Measurements from ENCODE around the gene LY6G6F.

Gene LY6G6F

DNA sequence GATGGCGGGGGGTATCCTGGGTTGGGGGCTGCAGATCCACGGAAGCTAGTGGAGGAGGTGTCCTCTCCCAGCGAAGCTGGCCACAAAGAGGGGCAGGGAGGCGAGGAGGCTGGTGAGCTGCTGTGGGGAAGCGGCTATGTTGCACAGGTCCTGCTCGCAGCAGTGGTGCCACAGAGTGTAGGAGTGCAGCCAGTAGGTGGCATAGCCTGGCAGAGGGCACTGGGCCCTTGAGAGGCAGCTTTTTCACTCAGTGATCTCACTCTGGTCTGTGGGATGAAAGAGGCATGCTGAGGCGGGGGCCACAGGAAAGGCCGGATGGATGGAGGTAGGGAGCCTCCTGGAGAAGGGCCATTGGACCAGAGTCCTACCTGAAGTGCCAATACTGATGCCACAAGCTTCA is 5.6 kb downstream of the LY6G6F start:
- TF ChIP-seq ZBTB7A (IDR thresholded peaks at IDR 0.05; ENCODE audit: low read depth) (no peak), CEBPB (IDR thresholded peaks at IDR 0.05) (no peak), EGR1 (IDR thresholded peaks at IDR 0.05) (no peak), TCF12 (IDR thresholded peaks at IDR 0.05; ENCODE audit: low read depth) (no peak), RAD21 (IDR thresholded peaks at IDR 0.05; ENCODE audit: low read depth) (no peak), TAF1 (IDR thresholded peaks at IDR 0.05; ENCODE audit: low read depth) (no peak), NFIC (IDR thresholded peaks at IDR 0.05) (no peak)
- TF ChIP-seq, protein P1, sequence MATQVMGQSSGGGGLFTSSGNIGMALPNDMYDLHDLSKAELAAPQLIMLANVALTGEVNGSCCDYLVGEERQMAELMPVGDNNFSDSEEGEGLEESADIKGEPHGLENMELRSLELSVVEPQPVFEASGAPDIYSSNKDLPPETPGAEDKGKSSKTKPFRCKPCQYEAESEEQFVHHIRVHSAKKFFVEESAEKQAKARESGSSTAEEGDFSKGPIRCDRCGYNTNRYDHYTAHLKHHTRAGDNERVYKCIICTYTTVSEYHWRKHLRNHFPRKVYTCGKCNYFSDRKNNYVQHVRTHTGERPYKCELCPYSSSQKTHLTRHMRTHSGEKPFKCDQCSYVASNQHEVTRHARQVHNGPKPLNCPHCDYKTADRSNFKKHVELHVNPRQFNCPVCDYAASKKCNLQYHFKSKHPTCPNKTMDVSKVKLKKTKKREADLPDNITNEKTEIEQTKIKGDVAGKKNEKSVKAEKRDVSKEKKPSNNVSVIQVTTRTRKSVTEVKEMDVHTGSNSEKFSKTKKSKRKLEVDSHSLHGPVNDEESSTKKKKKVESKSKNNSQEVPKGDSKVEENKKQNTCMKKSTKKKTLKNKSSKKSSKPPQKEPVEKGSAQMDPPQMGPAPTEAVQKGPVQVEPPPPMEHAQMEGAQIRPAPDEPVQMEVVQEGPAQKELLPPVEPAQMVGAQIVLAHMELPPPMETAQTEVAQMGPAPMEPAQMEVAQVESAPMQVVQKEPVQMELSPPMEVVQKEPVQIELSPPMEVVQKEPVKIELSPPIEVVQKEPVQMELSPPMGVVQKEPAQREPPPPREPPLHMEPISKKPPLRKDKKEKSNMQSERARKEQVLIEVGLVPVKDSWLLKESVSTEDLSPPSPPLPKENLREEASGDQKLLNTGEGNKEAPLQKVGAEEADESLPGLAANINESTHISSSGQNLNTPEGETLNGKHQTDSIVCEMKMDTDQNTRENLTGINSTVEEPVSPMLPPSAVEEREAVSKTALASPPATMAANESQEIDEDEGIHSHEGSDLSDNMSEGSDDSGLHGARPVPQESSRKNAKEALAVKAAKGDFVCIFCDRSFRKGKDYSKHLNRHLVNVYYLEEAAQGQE (IDR thresholded peaks at IDR 0.05; ENCODE audit: low read depth): no peak
- TF ChIP-seq, protein P2, sequence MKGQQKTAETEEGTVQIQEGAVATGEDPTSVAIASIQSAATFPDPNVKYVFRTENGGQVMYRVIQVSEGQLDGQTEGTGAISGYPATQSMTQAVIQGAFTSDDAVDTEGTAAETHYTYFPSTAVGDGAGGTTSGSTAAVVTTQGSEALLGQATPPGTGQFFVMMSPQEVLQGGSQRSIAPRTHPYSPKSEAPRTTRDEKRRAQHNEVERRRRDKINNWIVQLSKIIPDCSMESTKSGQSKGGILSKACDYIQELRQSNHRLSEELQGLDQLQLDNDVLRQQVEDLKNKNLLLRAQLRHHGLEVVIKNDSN (IDR thresholded peaks at IDR 0.05): no peak

DNA sequence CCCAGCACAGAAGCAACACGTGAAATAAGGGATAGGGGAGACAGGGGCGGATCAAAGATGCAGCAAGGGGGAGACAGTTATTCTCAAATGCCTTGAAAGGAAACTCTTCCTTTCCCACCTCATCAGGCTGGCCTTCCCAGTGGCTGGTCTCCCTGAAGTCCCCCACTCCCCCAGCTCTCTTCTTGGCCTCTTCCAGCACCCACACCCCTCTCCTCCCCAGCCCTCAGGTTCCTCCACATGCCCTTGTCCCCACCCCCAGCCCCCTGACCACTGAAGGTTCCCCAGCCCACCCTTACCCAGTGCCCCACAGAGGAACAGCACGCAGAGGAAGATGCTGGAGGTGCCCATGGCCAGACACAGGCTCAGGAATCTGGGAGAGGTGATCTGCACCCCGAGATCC is 6.8 kb downstream of the LY6G6F start:
- TF ChIP-seq FOXM1 (IDR thresholded peaks at IDR 0.05; ENCODE audit: borderline replicate concordance, low read depth): no peak
- TF ChIP-seq NFIC (IDR thresholded peaks at IDR 0.05): no peak
- no peak for TF ChIP-seq YY1 (IDR thresholded peaks at IDR 0.05; ENCODE audit: low read depth)

DNA sequence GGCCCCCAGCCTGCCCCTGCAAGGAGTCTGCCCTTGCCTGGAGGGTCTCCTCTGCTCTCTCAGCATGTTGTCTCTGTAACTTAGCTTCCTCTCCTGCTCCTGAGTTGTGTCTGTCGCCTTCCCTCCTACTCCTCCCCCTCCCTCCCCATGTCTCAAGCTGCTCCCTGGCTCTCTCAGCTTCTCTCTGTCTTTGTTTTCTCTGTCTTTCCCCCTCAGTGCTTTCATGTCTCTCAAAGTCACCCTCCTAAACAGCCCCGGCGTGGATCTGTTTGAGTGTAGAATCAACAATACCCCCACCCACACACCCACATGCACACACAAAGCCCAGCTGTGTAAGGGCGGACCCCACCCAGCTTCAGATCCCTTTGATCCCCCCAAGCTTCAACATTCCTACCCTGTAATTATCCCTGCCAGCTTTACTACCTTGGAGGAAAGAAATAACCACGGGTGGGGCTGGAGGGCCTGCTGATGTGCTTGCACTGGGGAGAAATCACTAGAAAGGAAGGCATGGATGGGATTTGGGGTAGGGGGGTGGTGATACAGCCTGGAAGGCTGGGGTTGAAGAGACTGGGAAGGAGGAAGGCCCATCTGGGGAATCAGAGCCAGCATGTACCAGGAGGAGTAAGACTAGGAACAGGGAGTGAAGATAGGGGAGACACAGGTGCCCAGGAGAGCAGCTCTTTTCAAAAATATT is 7.5 kb downstream of the LY6G6F start:
- TF ChIP-seq TAF1 (IDR thresholded peaks at IDR 0.05; ENCODE audit: low read depth) (no peak), CREB1 (IDR thresholded peaks at IDR 0.05; ENCODE audit: low read depth) (no peak), TCF12 (IDR thresholded peaks at IDR 0.05; ENCODE audit: low read depth) (no peak), EGR1 (IDR thresholded peaks at IDR 0.05) (no peak), RAD21 (IDR thresholded peaks at IDR 0.05; ENCODE audit: low read depth) (no peak), EP300 (IDR thresholded peaks at IDR 0.05; ENCODE audit: borderline replicate concordance) (no peak), TEAD4 (IDR thresholded peaks at IDR 0.05) (no peak), ZBTB7A (IDR thresholded peaks at IDR 0.05; ENCODE audit: low read depth) (no peak)
- TF ChIP-seq, protein P3, sequence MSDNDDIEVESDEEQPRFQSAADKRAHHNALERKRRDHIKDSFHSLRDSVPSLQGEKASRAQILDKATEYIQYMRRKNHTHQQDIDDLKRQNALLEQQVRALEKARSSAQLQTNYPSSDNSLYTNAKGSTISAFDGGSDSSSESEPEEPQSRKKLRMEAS (IDR thresholded peaks at IDR 0.05): no peak

DNA sequence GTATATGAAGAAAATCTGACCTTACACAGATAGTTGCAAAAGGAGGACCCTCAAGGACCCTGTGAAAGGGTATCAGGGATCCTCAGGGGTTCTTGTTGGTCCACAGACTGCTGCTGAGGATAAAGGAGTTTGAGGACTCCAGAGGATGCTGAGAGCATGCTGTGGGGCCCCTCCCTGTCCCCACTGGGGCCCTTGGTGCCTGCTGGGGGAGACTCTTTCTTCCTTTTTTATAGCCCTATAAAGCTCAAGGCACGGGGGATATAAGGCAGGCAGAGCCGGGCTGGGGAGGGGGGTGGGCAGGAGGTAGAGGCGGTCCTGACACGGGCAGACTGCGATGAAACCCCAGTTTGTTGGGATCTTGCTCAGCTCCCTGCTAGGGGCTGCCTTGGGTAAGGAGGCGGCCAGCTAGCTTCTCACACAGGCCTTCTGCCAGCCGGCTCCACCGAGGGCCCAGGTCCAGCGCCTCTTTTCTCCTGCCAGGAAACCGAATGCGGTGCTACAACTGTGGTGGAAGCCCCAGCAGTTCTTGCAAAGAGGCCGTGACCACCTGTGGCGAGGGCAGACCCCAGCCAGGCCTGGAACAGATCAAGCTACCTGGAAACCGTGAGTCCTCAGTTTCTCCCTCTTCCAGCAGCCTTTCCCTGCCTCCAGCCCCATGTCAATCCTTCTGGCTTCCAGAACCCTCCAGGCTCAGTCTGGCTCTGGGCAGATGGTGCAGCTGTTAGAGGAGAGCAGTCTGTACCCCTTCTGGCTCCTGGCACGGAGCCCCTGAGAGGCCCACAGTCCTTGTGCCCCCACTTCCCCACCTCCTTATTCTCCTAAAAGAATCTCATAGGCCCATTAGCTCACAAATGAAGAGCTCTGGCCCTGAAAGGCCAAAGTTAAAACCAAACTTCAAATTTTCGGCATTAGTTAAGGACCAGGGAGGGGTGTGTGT is 8.6 kb downstream of the LY6G6F start, which contains the start of gene LY6G6D:
Gene LY6G6D (plus strand): TSS at position 327 of the 937 bp plus-strand sequence. CDS start 8 bp downstream, at position 335.
- TF ChIP-seq, protein P2 (IDR thresholded peaks at IDR 0.05): no peak
- TF ChIP-seq NFIC (IDR thresholded peaks at IDR 0.05): no peak
- no peak for TF ChIP-seq TCF12 (IDR thresholded peaks at IDR 0.05; ENCODE audit: low read depth)
- no peak for TF ChIP-seq EGR1 (IDR thresholded peaks at IDR 0.05)
- TF ChIP-seq TAF1 (IDR thresholded peaks at IDR 0.05; ENCODE audit: low read depth): no peak
- TF ChIP-seq YY1 (IDR thresholded peaks at IDR 0.05; ENCODE audit: low read depth): no peak
- TF ChIP-seq, protein P3 (IDR thresholded peaks at IDR 0.05): no peak

DNA sequence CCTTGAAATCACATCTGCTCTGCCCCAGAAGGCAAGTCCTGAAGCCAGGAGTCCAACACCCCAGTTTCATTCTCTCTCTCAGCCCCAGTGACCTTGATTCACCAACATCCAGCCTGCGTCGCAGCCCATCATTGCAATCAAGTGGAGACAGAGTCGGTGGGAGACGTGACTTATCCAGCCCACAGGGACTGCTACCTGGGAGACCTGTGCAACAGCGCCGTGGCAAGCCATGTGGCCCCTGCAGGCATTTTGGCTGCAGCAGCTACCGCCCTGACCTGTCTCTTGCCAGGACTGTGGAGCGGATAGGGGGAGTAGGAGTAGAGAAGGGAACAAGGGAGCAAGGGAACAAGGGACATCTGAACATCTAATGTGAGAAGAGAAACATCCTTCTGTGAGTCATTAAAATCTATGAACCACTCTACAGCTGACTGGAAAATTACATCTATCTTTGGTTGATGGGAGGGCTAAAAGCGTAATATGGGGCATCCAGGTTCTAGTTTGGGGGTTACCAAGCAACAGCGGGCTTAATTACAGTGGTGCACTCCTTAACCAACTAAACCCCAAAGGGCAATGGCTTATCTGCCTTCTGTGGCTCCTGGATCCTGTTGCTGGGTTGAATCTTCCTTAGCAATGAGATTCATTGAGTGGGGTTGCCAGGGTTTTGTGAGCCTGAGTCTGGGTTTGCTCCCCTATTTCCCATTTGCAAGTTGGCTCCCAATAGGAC is 11.0 kb downstream of the LY6G6F start:
- TF ChIP-seq TCF12 (IDR thresholded peaks at IDR 0.05; ENCODE audit: low read depth) (no peak), EGR1 (IDR thresholded peaks at IDR 0.05) (no peak), YY1 (IDR thresholded peaks at IDR 0.05; ENCODE audit: low read depth) (no peak), TEAD4 (IDR thresholded peaks at IDR 0.05) (no peak), EP300 (IDR thresholded peaks at IDR 0.05; ENCODE audit: borderline replicate concordance) (no peak), NFIC (IDR thresholded peaks at IDR 0.05) (no peak), FOXM1 (IDR thresholded peaks at IDR 0.05; ENCODE audit: borderline replicate concordance, low read depth) (no peak), ZBTB7A (IDR thresholded peaks at IDR 0.05; ENCODE audit: low read depth) (no peak), TAF1 (IDR thresholded peaks at IDR 0.05; ENCODE audit: low read depth) (no peak), CREB1 (IDR thresholded peaks at IDR 0.05; ENCODE audit: low read depth) (no peak), CEBPB (IDR thresholded peaks at IDR 0.05) (no peak), RAD21 (IDR thresholded peaks at IDR 0.05; ENCODE audit: low read depth) (no peak)
- TF ChIP-seq, protein P1 (IDR thresholded peaks at IDR 0.05; ENCODE audit: low read depth): no peak
- TF ChIP-seq, protein P3 (IDR thresholded peaks at IDR 0.05): no peak
- TF ChIP-seq, protein P2 (IDR thresholded peaks at IDR 0.05): no peak

Data from Ishikawa (cell line).